ENCODE results near the gene APOM. TPM values are rescaled to one million over a fixed set of nuclear protein-coding genes. Genes with fewer than 3 reads are reported as not detected.

Gene APOM
- polyA plus RNA-seq, 3 donors: 4.2 to 8.3 (median 4.8) TPM

- Histone ChIP-seq H3K4me2 (replicated peaks; ENCODE audit: extremely low read depth, low read length, poor library complexity, severe bottlenecking) (no peak overlapping the region), H2AFZ (ENCODE audit: insufficient read depth, low read depth, low read length, poor library complexity, severe bottlenecking) (no peak overlapping the region), H3K36me3 (replicated peaks in 1 of 2; ENCODE audit: control insufficient read depth in 1 of 2, insufficient read depth in 2 of 2, low read length in 2 of 2) (peaks cover 94 to 99% of the 10 kb centered on the region in 2 donors), H3K27ac (ENCODE audit: low read depth in 1 of 2, low read length in 2 of 2) (peak overlapping the region in 1 of 2 donors; percentile 7), H4K20me1 (ENCODE audit: insufficient read depth, low read length) (peaks cover 90% of the 10 kb centered on the region), H3K9ac (ENCODE audit: insufficient read depth, low read length, poor library complexity, severe bottlenecking) (no peak overlapping the region), H3K4me1 (ENCODE audit: control insufficient read depth in 1 of 2, insufficient read depth in 2 of 2, low read length in 2 of 2) (no peaks in the 10 kb centered on the region), H3K9me3 (replicated peaks in 1 of 2; ENCODE audit: control insufficient read depth in 1 of 2, insufficient read depth in 1 of 2, low read length in 2 of 2) (no peaks in the 10 kb centered on the region), H3K79me2 (ENCODE audit: insufficient read depth, low read length) (peaks cover 5% of the 10 kb centered on the region), H3K4me3 (replicated peaks in 1 of 3; ENCODE audit: low read depth in 2 of 3, low read length in 3 of 3) (no peak overlapping the region), H3K27me3 (ENCODE audit: control insufficient read depth in 2 of 2, insufficient read depth in 2 of 2, low read length in 2 of 2) (no peaks in the 10 kb centered on the region)
- Mint-ChIP-seq H3K4me1 (no peaks in the 10 kb centered on the region), H3K9me3 (no peaks in the 10 kb centered on the region), H3K4me3 (no peak overlapping the region), H3K27ac (peak overlapping the region in 4 of 7 donors; percentile 10 to 80 (median 44)), H3K27me3 (ENCODE audit: low read depth in 3 of 3) (no peaks in the 10 kb centered on the region), H3K36me3 (peaks cover 82 to 97% of the 10 kb centered on the region in 2 donors)
- 70% methylated on average over 4 of the region's 10 CpGs for WGBS (ENCODE audit: insufficient coverage)
- TF ChIP-seq CTCF (IDR thresholded peaks at IDR 0.05): no peak
- DNase-seq: no peak
- intact Hi-C loops (cut with micrococcal nuclease): no loop called here
Observed at GRCh38 chr6:31639449-31639861, 16.2 kb upstream of the APOM start.

- Mint-ChIP-seq H3K4me3 (no peak overlapping the region), H3K27me3 (ENCODE audit: low read depth in 3 of 3) (no peaks in the 10 kb centered on the region), H3K36me3 (peaks cover 82 to 97% of the 10 kb centered on the region in 2 donors), H3K9me3 (no peaks in the 10 kb centered on the region), H3K27ac (peak overlapping the region in 2 of 7 donors; percentile 8 to 13), H3K4me1 (no peaks in the 10 kb centered on the region)
- DNase-seq: no peak
- Histone ChIP-seq H3K9ac (ENCODE audit: insufficient read depth, low read length, poor library complexity, severe bottlenecking) (no peak overlapping the region), H3K27ac (ENCODE audit: low read depth in 1 of 2, low read length in 2 of 2) (peak overlapping the region in 1 of 2 donors; percentile 4), H3K4me3 (replicated peaks in 1 of 3; ENCODE audit: low read depth in 2 of 3, low read length in 3 of 3) (no peak overlapping the region), H2AFZ (ENCODE audit: insufficient read depth, low read depth, low read length, poor library complexity, severe bottlenecking) (no peak overlapping the region), H3K27me3 (ENCODE audit: control insufficient read depth in 2 of 2, insufficient read depth in 2 of 2, low read length in 2 of 2) (no peaks in the 10 kb centered on the region), H3K79me2 (ENCODE audit: insufficient read depth, low read length) (peaks cover 5% of the 10 kb centered on the region), H3K4me2 (replicated peaks; ENCODE audit: extremely low read depth, low read length, poor library complexity, severe bottlenecking) (no peak overlapping the region), H3K9me3 (replicated peaks in 1 of 2; ENCODE audit: control insufficient read depth in 1 of 2, insufficient read depth in 1 of 2, low read length in 2 of 2) (no peaks in the 10 kb centered on the region), H3K4me1 (ENCODE audit: control insufficient read depth in 1 of 2, insufficient read depth in 2 of 2, low read length in 2 of 2) (no peaks in the 10 kb centered on the region), H4K20me1 (ENCODE audit: insufficient read depth, low read length) (peaks cover 90% of the 10 kb centered on the region), H3K36me3 (replicated peaks in 1 of 2; ENCODE audit: control insufficient read depth in 1 of 2, insufficient read depth in 2 of 2, low read length in 2 of 2) (peaks cover 94 to 99% of the 10 kb centered on the region in 2 donors)
- 82% methylated on average over 3 of the region's 6 CpGs for WGBS (ENCODE audit: insufficient coverage)
- intact Hi-C loops (cut with micrococcal nuclease): no loop called here
- no peak for TF ChIP-seq CTCF (IDR thresholded peaks at IDR 0.05)
Observed at GRCh38 chr6:31640612-31641011, 15.1 kb upstream of the APOM start.
